NCI-H2196 (cell line): Measurements from ENCODE around the gene SIAE.

ENCODE experiments used
- DNase-seq: peaks from one replicate; lab custom pipeline; 2025; ENCODE audit not compliant: unreplicated experiment; lab: John Stamatoyannopoulos, UW

Gene SIAE

GRCh38 chr11:124663861-124664260 lies 9.7 kb downstream of the SIAE start:
- DNase-seq = no peak

GRCh38 chr11:124662106-124662505 lies 11.4 kb downstream of the SIAE start:
- DNase-seq = no peak

GRCh38 chr11:124661553-124661952 lies 12.0 kb downstream of the SIAE start:
- DNase-seq = no peak

GRCh38 chr11:124658986-124659385 lies 14.6 kb downstream of the SIAE start:
- no peak for DNase-seq

GRCh38 chr11:124658501-124658900 lies 15.0 kb downstream of the SIAE start:
- DNase-seq = no peak

GRCh38 chr11:124657904-124658303 lies 15.6 kb downstream of the SIAE start:
- no peak for DNase-seq

- DNase-seq = no peak
These were observed 16.5 kb downstream of the SIAE start for GRCh38 chr11:124656774-124657630.

GRCh38 chr11:124648610-124649009 lies 24.9 kb downstream of the SIAE start:
- no peak for DNase-seq

- no peak for DNase-seq
These were observed 27.4 kb downstream of the SIAE start for GRCh38 chr11:124646148-124646547.

- peak; percentile 65 for DNase-seq
These were observed 28.9 kb downstream of the SIAE start for GRCh38 chr11:124644426-124645280.

GRCh38 chr11:124643605-124644425 lies 29.7 kb downstream of the SIAE start:
- DNase-seq = no peak

- DNase-seq = no peak
These were observed 30.4 kb downstream of the SIAE start for GRCh38 chr11:124643042-124643604.

- DNase-seq = no peak
These were observed 30.9 kb downstream of the SIAE start for GRCh38 chr11:124642628-124643027.

- no peak for DNase-seq
These were observed 32.9 kb downstream of the SIAE start for GRCh38 chr11:124640666-124641065.

GRCh38 chr11:124639186-124639585 lies 34.4 kb downstream of the SIAE start:
- no peak for DNase-seq

- no peak for DNase-seq
These were observed 35.0 kb downstream of the SIAE start for GRCh38 chr11:124638500-124638899.

GRCh38 chr11:124635932-124636331 lies 37.6 kb downstream of the SIAE start:
- DNase-seq = no peak

GRCh38 chr11:124633355-124633754 lies 40.2 kb downstream of the SIAE start:
- DNase-seq = no peak

- no peak for DNase-seq
These were observed 43.6 kb downstream of the SIAE start for GRCh38 chr11:124629961-124630360.

- DNase-seq = no peak
These were observed 46.0 kb downstream of the SIAE start for GRCh38 chr11:124627546-124627945.
